Activated CD8-positive, alpha-beta T cell treated with anti-CD3 and anti-CD28 coated beads, Interleukin-2, amount 10 ng/mL, durations not matched to agents 7 days and 5 days (primary cell): Measurements from ENCODE around the gene PHPT1. TPM values are rescaled to one million over a fixed set of nuclear protein-coding genes. Genes with fewer than 3 reads are reported as not detected.

ENCODE experiments used
- ATAC-seq: fragments of 150-1000 bp; cut with Tn5 transposase; one replicate; pipeline ENCODE4 v1.10.0; 2021; ENCODE audit warnings: moderate library complexity
- CTCF ChIA-PET: fragments of 350-600 bp; sonication (Branson Sonifier 250); formaldehyde crosslinking; loops from one replicate; lab custom pipeline; 2021; ENCODE audit warnings: antibody characterized with exemption; lab: Charles Lee
- POLR2A ChIA-PET: fragments of 350-600 bp; sonication (Branson Sonifier 250); formaldehyde crosslinking; loops from one replicate; lab custom pipeline; 2021; ENCODE audit warnings: antibody characterized with exemption; lab: Charles Lee
- DNase-seq: peaks from one replicate; pipeline ENCODE4 v3.0.0-alpha.2; 2020
- H3K27ac Mint-ChIP-seq: one replicate; pipeline ENCODE4 v1.8.0; 2021; ENCODE audit warnings: mild to moderate bottlenecking, mixed read lengths
- H3K27me3 Mint-ChIP-seq: one replicate; pipeline ENCODE4 v1.8.0; 2021; ENCODE audit warnings: low read depth, mixed read lengths
- H3K36me3 Mint-ChIP-seq: one replicate; pipeline ENCODE4 v1.8.0; 2021; ENCODE audit warnings: low read depth, mixed read lengths
- H3K4me1 Mint-ChIP-seq: one replicate; pipeline ENCODE4 v1.8.0; 2021; ENCODE audit warnings: low read depth, mixed read lengths
- H3K4me3 Mint-ChIP-seq: one replicate; pipeline ENCODE4 v1.8.0; 2021; ENCODE audit warnings: mild to moderate bottlenecking, mixed read lengths
- H3K9me3 Mint-ChIP-seq: one replicate; pipeline ENCODE4 v1.8.0; 2022; ENCODE audit warnings: mixed read lengths; ENCODE audit not compliant: insufficient read depth
- total RNA-seq, 2 experiments: library from RNA; stranded (reverse); gene quantifications; one replicate each; pipeline ENCODE4 v1.2.3, GENCODE V29; 2021

PHPT1 gene
- total RNA-seq, 2 experiments from 2014 or later, result 108 to 119 TPM

- H3K4me1 Mint-ChIP-seq, result peaks cover 5% of the 10 kb centered on the region
- CTCF ChIA-PET, result no interaction called here
- H3K4me3 Mint-ChIP-seq, result no peak overlapping the region
- POLR2A ChIA-PET, result no interaction called here
- no peak for ATAC-seq
- H3K9me3 Mint-ChIP-seq, result no peaks in the 10 kb centered on the region
- no peak overlapping the region for H3K27ac Mint-ChIP-seq
- peaks cover 19% of the 10 kb centered on the region for H3K36me3 Mint-ChIP-seq
- H3K27me3 Mint-ChIP-seq, result no peaks in the 10 kb centered on the region
- DNase-seq, result no peak
Measured at GRCh38 chr9:136825295-136826187, 23.7 kb upstream of the PHPT1 start.

DNA sequence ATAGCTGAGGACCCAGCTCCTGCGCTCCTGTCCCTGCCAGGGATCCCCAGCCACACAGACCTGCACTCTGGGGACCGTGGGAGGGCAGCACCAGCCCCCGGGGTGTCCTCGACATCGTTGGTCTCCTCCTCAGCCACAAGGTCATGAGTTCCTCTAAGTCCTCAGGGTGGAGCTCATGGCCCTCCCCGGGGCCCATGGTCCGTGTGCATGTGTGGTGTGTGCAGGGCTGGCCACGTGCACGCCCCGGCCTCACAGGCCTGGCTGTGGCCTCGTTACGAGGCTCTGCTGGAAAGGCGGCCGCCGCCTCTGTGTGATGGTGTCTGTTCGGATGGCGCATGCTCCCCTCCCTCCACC lies 23.0 kb upstream of the PHPT1 start:
- peaks cover under 1% of the 10 kb centered on the region for H3K4me1 Mint-ChIP-seq
- no peaks in the 10 kb centered on the region for H3K27me3 Mint-ChIP-seq
- ATAC-seq (no peak), DNase-seq (no peak)
- ChIA-PET POLR2A (no interaction called here), CTCF (no interaction called here)
- H3K9me3 Mint-ChIP-seq, result no peaks in the 10 kb centered on the region
- peaks cover 13% of the 10 kb centered on the region for H3K36me3 Mint-ChIP-seq
- no peak overlapping the region for H3K27ac Mint-ChIP-seq
- H3K4me3 Mint-ChIP-seq, result no peak overlapping the region

GRCh38 chr9:136826703-136827582 lies 22.3 kb upstream of the PHPT1 start:
- Mint-ChIP-seq H3K27me3 (no peaks in the 10 kb centered on the region), H3K9me3 (no peaks in the 10 kb centered on the region), H3K36me3 (peaks cover 13% of the 10 kb centered on the region), H3K27ac (no peak overlapping the region), H3K4me3 (no peak overlapping the region), H3K4me1 (no peaks in the 10 kb centered on the region)
- POLR2A ChIA-PET, result no interaction called here
- CTCF ChIA-PET, result interaction anchor here (1.5 kb wide), 1 partner anchor 15 kb away, joined by 4 read pairs; the partner anchor contains the start of gene AJM1
- no peak for DNase-seq
- no peak for ATAC-seq

DNA sequence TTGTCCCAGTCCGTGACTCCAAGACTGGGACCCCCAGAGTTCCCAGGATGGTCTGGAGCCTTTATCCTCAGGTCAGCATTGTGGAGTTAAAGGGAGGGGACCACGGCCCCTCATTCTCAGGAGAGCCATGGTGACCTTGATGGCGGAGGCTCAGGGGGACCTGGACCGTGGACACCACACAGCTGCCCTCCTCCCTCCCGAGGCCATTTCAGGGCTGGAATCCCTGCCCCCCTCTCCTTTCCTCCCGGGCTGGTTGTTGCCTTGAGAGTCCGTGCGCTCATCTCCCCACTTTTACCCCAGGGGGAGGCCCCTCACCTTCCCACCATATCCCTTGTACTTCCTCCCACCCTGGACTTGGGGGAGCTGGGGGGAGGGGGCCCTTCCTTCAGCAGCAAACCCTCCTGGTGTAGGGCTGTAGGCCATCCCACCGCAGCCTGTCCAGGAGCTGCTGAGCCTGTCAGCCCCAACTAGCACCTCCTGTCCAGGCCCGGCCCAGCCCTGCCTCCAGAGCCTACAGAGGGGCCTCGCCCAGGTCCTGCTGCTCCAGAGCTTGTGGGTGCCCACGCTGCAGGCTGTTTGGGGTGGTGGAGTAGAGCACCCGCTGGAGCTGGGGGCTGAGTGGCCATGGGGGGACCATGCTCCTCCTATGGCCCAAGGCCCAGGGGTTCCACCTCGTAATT lies 21.3 kb upstream of the PHPT1 start:
- Mint-ChIP-seq H3K27me3 (no peaks in the 10 kb centered on the region), H3K9me3 (no peaks in the 10 kb centered on the region), H3K4me3 (no peak overlapping the region), H3K27ac (no peak overlapping the region), H3K4me1 (no peaks in the 10 kb centered on the region), H3K36me3 (peaks cover 15% of the 10 kb centered on the region)
- POLR2A ChIA-PET, result interaction anchor here (0.6 kb wide), 1 partner anchor 198 kb away, joined by 3 read pairs; no protein-coding TSS in a partner anchor
- DNase-seq, result no peak
- CTCF ChIA-PET, result interaction anchor here (0.9 to 1.5 kb wide), 2 partner anchors 14 to 208 kb away, joined by 3 to 4 read pairs; partner anchors contain the start of gene AJM1
- ATAC-seq, result no peak

GRCh38 chr9:136828474-136829140 lies 20.6 kb upstream of the PHPT1 start:
- Mint-ChIP-seq H3K4me3 (no peak overlapping the region), H3K27ac (no peak overlapping the region), H3K36me3 (peaks cover 15% of the 10 kb centered on the region), H3K4me1 (no peaks in the 10 kb centered on the region), H3K9me3 (no peaks in the 10 kb centered on the region), H3K27me3 (no peaks in the 10 kb centered on the region)
- ChIA-PET CTCF (interaction anchor here (0.9 to 1.5 kb wide), 3 partner anchors 14 to 207 kb away, joined by 3 to 4 read pairs (median 3); partner anchors contain the start of gene AJM1), POLR2A (no interaction called here)
- ATAC-seq (no peak), DNase-seq (no peak)

DNA sequence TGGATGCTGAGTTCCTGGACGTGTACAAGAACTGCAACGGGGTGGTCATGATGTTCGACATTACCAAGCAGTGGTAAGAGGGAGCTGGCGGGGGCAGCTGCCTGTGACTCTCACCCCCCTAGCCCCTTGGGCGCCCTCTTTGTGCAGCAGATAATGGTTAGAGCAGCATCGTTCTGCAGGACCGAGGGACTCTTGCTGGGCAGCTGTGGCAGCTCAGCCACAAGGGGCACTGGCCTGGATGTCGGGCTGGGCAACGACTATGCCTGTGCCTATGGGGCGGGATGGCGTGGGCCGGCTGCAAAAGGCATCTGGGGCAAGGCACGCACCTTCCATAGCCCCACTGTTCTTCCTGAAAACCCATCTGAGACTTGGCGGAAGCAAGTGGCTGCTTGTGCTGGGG lies 19.8 kb upstream of the PHPT1 start:
- POLR2A ChIA-PET, result no interaction called here
- Mint-ChIP-seq H3K9me3 (no peaks in the 10 kb centered on the region), H3K27ac (no peak overlapping the region), H3K4me1 (no peaks in the 10 kb centered on the region), H3K27me3 (no peaks in the 10 kb centered on the region), H3K36me3 (peaks cover 15% of the 10 kb centered on the region), H3K4me3 (no peak overlapping the region)
- CTCF ChIA-PET, result interaction anchor here (1.2 kb wide), 1 partner anchor 37 kb away, joined by 3 read pairs; no protein-coding TSS in a partner anchor
- no peak for ATAC-seq
- no peak for DNase-seq

- DNase-seq (no peak), ATAC-seq (no peak)
- peaks cover 15% of the 10 kb centered on the region for H3K36me3 Mint-ChIP-seq
- H3K9me3 Mint-ChIP-seq, result no peaks in the 10 kb centered on the region
- H3K4me1 Mint-ChIP-seq, result no peaks in the 10 kb centered on the region
- ChIA-PET POLR2A (no interaction called here), CTCF (no interaction called here)
- no peak overlapping the region for H3K4me3 Mint-ChIP-seq
- H3K27me3 Mint-ChIP-seq, result no peaks in the 10 kb centered on the region
- H3K27ac Mint-ChIP-seq, result no peak overlapping the region
Measured at GRCh38 chr9:136829981-136830885, 19.0 kb upstream of the PHPT1 start.

DNA sequence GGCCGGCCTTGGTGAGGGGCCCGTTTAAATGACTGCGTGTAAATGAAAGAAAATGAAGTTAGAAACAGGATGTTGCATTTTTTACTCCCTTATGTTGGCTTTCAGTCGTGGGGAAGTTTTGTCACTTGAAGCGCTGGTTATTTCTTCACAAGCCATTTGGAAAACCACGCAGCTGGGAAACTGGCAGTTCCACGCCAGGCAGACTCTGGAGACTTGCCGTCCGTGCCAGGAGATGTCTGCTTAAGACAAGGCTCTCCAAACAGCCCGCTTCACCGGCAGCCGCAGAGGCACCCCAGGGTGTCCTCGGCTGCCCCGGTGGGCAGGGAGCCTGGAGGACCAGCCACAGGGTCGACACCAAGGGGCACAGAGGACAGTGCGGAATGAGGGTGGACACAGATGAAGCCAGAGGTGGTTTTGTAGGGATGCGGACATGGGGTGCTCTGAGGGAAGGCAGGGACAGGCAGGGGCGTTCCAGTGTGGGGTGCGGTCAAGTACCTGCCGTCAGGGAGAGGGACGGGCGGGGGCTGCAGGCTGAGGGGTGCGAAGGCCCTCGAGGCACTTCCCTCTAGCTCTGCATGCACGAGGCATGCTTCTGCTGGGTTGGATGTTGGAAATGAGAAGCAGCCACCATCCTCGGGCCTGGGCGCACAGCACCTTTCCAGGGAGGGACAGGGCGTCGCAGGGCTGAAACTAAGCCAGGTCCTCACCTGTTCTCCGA lies 18.0 kb upstream of the PHPT1 start:
- Mint-ChIP-seq H3K27me3 (no peaks in the 10 kb centered on the region), H3K9me3 (no peaks in the 10 kb centered on the region), H3K4me1 (no peaks in the 10 kb centered on the region), H3K36me3 (peaks cover 12% of the 10 kb centered on the region), H3K27ac (no peak overlapping the region), H3K4me3 (no peak overlapping the region)
- ChIA-PET POLR2A (no interaction called here), CTCF (no interaction called here)
- ATAC-seq, result no peak
- DNase-seq, result no peak

- ATAC-seq (no peak), DNase-seq (no peak)
- no peaks in the 10 kb centered on the region for H3K4me1 Mint-ChIP-seq
- H3K4me3 Mint-ChIP-seq, result no peak overlapping the region
- no peaks in the 10 kb centered on the region for H3K9me3 Mint-ChIP-seq
- no peak overlapping the region for H3K27ac Mint-ChIP-seq
- POLR2A ChIA-PET, result no interaction called here
- H3K27me3 Mint-ChIP-seq, result no peaks in the 10 kb centered on the region
- H3K36me3 Mint-ChIP-seq, result peaks cover 12% of the 10 kb centered on the region
- CTCF ChIA-PET, result no interaction called here
Measured at GRCh38 chr9:136831720-136832104, 17.5 kb upstream of the PHPT1 start.

GRCh38 chr9:136832581-136832980 lies 16.6 kb upstream of the PHPT1 start:
- Mint-ChIP-seq H3K27me3 (no peaks in the 10 kb centered on the region), H3K4me3 (no peak overlapping the region), H3K36me3 (peaks cover 12% of the 10 kb centered on the region), H3K9me3 (no peaks in the 10 kb centered on the region), H3K4me1 (no peaks in the 10 kb centered on the region), H3K27ac (no peak overlapping the region)
- CTCF ChIA-PET, result interaction anchor here (1.5 kb wide), 1 partner anchor 10 kb away, joined by 3 read pairs; the partner anchor contains the start of gene AJM1
- POLR2A ChIA-PET, result no interaction called here
- ATAC-seq (no peak), DNase-seq (no peak)
